Caco-2 (cell line): ENCODE results near the gene SMARCA4. TPM values are rescaled to one million over a fixed set of nuclear protein-coding genes. Genes with fewer than 3 reads are reported as not detected.

ENCODE experiments used
- BruUV-seq: library from RNA; stranded (reverse); fragments of 400-500 nt; replicated peaks from 2 replicates; lab custom pipeline; 2021; lab: Mats Ljungman, UMichigan
- CTCF ChIA-PET: fragments of 300-600 bp; sonication (Branson Sonifier 250); formaldehyde crosslinking; loops from one replicate; lab custom pipeline; 2022; ENCODE audit warnings: antibody characterized with exemption; lab: Charles Lee
- POLR2A ChIA-PET: fragments of 300-600 bp; sonication (Branson Sonifier 250); formaldehyde crosslinking; loops from one replicate; lab custom pipeline; 2022; ENCODE audit warnings: antibody characterized with exemption; lab: Charles Lee
- DNase-seq, 2 experiments: peaks; one replicate each; pipeline versions ENCODE4 v3.0.0 to v3.0.0-alpha.2; 2020 to 2022
- H3K27me3 ChIP-seq: replicated peaks from 2 replicates; pipeline ENCODE4 v1.6.0; 2011; ENCODE audit warnings: low read length; ENCODE audit not compliant: control insufficient read depth, insufficient read depth
- H3K36me3 ChIP-seq: 2 replicates; pipeline ENCODE4 v1.5.1; 2011; ENCODE audit warnings: low read length; ENCODE audit not compliant: control insufficient read depth, insufficient read depth
- H3K4me1 ChIP-seq: fragments of 250-450 bp; sonication (Bioruptor Pico); 2 replicates; pipeline ENCODE4 v1.5.1; 2020; ENCODE audit warnings: mild to moderate bottlenecking
- H3K4me3 ChIP-seq: 2 replicates; pipeline ENCODE4 v1.5.1; 2011; ENCODE audit warnings: low read depth, mild to moderate bottlenecking, control low read depth, low read length
- H3K9me3 ChIP-seq: fragments of 250-450 bp; sonication (Bioruptor Pico); 2 replicates; pipeline ENCODE4 v1.5.1; 2020; ENCODE audit warnings: mild to moderate bottlenecking, moderate library complexity
- H3K27ac Mint-ChIP-seq: one replicate; pipeline ENCODE4 v1.8.0; 2022; ENCODE audit warnings: mixed read lengths; ENCODE audit not compliant: unreplicated experiment
- H3K27me3 Mint-ChIP-seq: one replicate; pipeline ENCODE4 v1.8.0; 2022; ENCODE audit warnings: mixed read lengths; ENCODE audit not compliant: insufficient read depth, unreplicated experiment
- H3K36me3 Mint-ChIP-seq: one replicate; pipeline ENCODE4 v1.8.0; 2022; ENCODE audit warnings: mild to moderate bottlenecking, mixed read lengths; ENCODE audit not compliant: insufficient read depth, unreplicated experiment
- H3K4me1 Mint-ChIP-seq: one replicate; pipeline ENCODE4 v1.8.0; 2022; ENCODE audit warnings: low read depth, mixed read lengths; ENCODE audit not compliant: unreplicated experiment
- H3K4me3 Mint-ChIP-seq: one replicate; pipeline ENCODE4 v1.8.0; 2022; ENCODE audit warnings: mild to moderate bottlenecking, moderate library complexity, mixed read lengths; ENCODE audit not compliant: unreplicated experiment
- H3K9me3 Mint-ChIP-seq: one replicate; pipeline ENCODE4 v1.8.0; 2022; ENCODE audit warnings: mixed read lengths; ENCODE audit not compliant: unreplicated experiment
- intact Hi-C: fragments of 100-400 bp; cut with micrococcal nuclease; formaldehyde crosslinking; loops from one replicate; pipeline ENCODE4 v1.10.0; 2022; ENCODE audit not compliant: unreplicated experiment
- total RNA-seq: library from RNA; stranded (reverse); gene quantifications from 2 replicates; pipeline ENCODE4 v1.2.3, GENCODE V29; 2022
- TF ChIP-seq, protein P1 (sequence below), 2 experiments: fragments of 200-600 bp in 1 of 2; IDR thresholded peaks; 1 replicate in 1 of 2; 2 replicates in 1 of 2; pipeline versions ENCODE4 v1.5.1 to v1.8.0; 2011 to 2022; ENCODE audit warnings: antibody characterized with exemption in 1 of 2, control low read depth in 1 of 2, inconsistent platforms in 1 of 2, low read depth in 1 of 2, low read length in 1 of 2, mild to moderate bottlenecking in 1 of 2, moderate library complexity in 1 of 2; ENCODE audit not compliant: insufficient read depth in 1 of 2, severe bottlenecking in 1 of 2, unreplicated experiment in 1 of 2

SMARCA4 gene
- total RNA-seq, 1 experiment from 2014 or later = 171 TPM

GRCh38 chr19:11025006-11025405 lies 64.2 kb downstream of the SMARCA4 start:
- no peak for DNase-seq
- Mint-ChIP-seq H3K27ac (no peak overlapping the region), H3K9me3 (no peaks in the 10 kb centered on the region), H3K4me3 (no peak overlapping the region), H3K36me3 (peaks cover 63% of the 10 kb centered on the region), H3K4me1 (no peaks in the 10 kb centered on the region), H3K27me3 (no peaks in the 10 kb centered on the region)
- H3K9me3 ChIP-seq = no peaks in the 10 kb centered on the region
- no peaks in the 10 kb centered on the region for H3K4me1 ChIP-seq
- intact Hi-C loops = no loop called here
- CTCF ChIA-PET = interaction anchor here (0.6 kb wide), 1 partner anchor 102 kb away, joined by 3 read pairs; no protein-coding TSS in a partner anchor
- H3K27me3 ChIP-seq = no peaks in the 10 kb centered on the region
- H3K36me3 ChIP-seq = no peaks in the 10 kb centered on the region; the same call in none of the 2 replicates
- TF ChIP-seq, protein P1, sequence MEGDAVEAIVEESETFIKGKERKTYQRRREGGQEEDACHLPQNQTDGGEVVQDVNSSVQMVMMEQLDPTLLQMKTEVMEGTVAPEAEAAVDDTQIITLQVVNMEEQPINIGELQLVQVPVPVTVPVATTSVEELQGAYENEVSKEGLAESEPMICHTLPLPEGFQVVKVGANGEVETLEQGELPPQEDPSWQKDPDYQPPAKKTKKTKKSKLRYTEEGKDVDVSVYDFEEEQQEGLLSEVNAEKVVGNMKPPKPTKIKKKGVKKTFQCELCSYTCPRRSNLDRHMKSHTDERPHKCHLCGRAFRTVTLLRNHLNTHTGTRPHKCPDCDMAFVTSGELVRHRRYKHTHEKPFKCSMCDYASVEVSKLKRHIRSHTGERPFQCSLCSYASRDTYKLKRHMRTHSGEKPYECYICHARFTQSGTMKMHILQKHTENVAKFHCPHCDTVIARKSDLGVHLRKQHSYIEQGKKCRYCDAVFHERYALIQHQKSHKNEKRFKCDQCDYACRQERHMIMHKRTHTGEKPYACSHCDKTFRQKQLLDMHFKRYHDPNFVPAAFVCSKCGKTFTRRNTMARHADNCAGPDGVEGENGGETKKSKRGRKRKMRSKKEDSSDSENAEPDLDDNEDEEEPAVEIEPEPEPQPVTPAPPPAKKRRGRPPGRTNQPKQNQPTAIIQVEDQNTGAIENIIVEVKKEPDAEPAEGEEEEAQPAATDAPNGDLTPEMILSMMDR (IDR thresholded peaks at IDR 0.05; ENCODE audit: insufficient read depth in 1 of 2, low read depth in 1 of 2, low read length in 1 of 2, severe bottlenecking in 1 of 2, unreplicated experiment in 1 of 2) = no peak
- POLR2A ChIA-PET = no interaction called here
- no TSS peak for BruUV-seq
- H3K4me3 ChIP-seq = no peak overlapping the region

- CTCF ChIA-PET = interaction anchor here (0.6 kb wide), 1 partner anchor 101 kb away, joined by 3 read pairs; no protein-coding TSS in a partner anchor
Measured at GRCh38 chr19:11025445-11025844, 64.6 kb downstream of the SMARCA4 start.

DNA sequence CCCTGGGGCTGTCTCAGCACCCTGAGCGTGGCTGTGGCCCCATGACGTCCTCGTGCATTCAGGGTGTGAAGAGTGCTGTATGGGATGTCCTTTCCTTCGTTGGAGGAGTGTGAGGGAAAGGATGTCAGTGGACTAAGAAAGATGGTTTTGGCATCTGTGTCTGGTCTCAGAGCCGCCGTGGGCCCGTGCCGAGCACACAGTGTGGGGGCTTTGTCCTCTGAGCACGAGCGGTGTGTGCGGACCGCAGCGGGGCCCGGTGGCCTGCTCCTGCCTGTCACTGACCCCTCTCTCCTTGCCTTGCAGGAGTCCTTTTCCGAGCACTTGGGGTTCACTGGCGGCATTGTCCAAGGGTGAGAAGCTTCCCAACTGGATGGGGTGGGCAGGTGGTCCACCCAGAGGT lies 65.2 kb downstream of the SMARCA4 start:
- H3K27ac Mint-ChIP-seq = no peak overlapping the region
- Histone ChIP-seq H3K36me3 (no peaks in the 10 kb centered on the region; the same call in 1 of the 2 replicates), H3K9me3 (no peaks in the 10 kb centered on the region), H3K4me3 (no peak overlapping the region), H3K27me3 (no peaks in the 10 kb centered on the region), H3K4me1 (no peaks in the 10 kb centered on the region)
- no peak overlapping the region for H3K4me3 Mint-ChIP-seq
- ChIA-PET CTCF (no interaction called here), POLR2A (no interaction called here)
- H3K27me3 Mint-ChIP-seq = no peaks in the 10 kb centered on the region
- no TSS peak for BruUV-seq
- no peaks in the 10 kb centered on the region for H3K4me1 Mint-ChIP-seq
- H3K36me3 Mint-ChIP-seq = peaks cover 63% of the 10 kb centered on the region
- no peaks in the 10 kb centered on the region for H3K9me3 Mint-ChIP-seq
- TF ChIP-seq, protein P1 (IDR thresholded peaks at IDR 0.05; ENCODE audit: insufficient read depth in 1 of 2, low read depth in 1 of 2, low read length in 1 of 2, severe bottlenecking in 1 of 2, unreplicated experiment in 1 of 2) = no peak
- DNase-seq = no peak
- intact Hi-C loops = no loop called here

More at GRCh38 chr19:11025445-11025844, 64.6 kb downstream of the SMARCA4 start:
- no peaks in the 10 kb centered on the region; the same call in 1 of the 2 replicates for H3K36me3 ChIP-seq
- H3K4me3 ChIP-seq = no peak overlapping the region
- no peaks in the 10 kb centered on the region for H3K27me3 Mint-ChIP-seq
- no peak overlapping the region for H3K4me3 Mint-ChIP-seq
- intact Hi-C loops = no loop called here
- TF ChIP-seq, protein P1 (IDR thresholded peaks at IDR 0.05; ENCODE audit: insufficient read depth in 1 of 2, low read depth in 1 of 2, low read length in 1 of 2, severe bottlenecking in 1 of 2, unreplicated experiment in 1 of 2) = no peak
- no TSS peak for BruUV-seq
- POLR2A ChIA-PET = no interaction called here
- no peaks in the 10 kb centered on the region for H3K9me3 ChIP-seq
- no peak for DNase-seq
- H3K9me3 Mint-ChIP-seq = no peaks in the 10 kb centered on the region
- no peak overlapping the region for H3K27ac Mint-ChIP-seq
- H3K4me1 Mint-ChIP-seq = no peaks in the 10 kb centered on the region
- no peaks in the 10 kb centered on the region for H3K4me1 ChIP-seq
- peaks cover 65% of the 10 kb centered on the region for H3K36me3 Mint-ChIP-seq
- no peaks in the 10 kb centered on the region for H3K27me3 ChIP-seq
